Endometrial microvascular endothelial cells (primary cell): Measurements from ENCODE around the gene AIPL1. TPM values are rescaled to one million over a fixed set of nuclear protein-coding genes. Genes with fewer than 3 reads are reported as not detected.

Experiments used
- in situ Hi-C: cut with HindIII; loops from 2 replicates; pipeline ENCODE4 v1.10.0; 2017; ENCODE audit warnings: low sequenced_read_pairs, low pct_unique_long_range_greater_than_20kb; ENCODE audit errors: inconsistent ontology term
- total RNA-seq: library from RNA; depleted of rRNA; stranded (reverse); fragments of >200 nt; gene quantifications from one replicate; pipeline ENCODE4 v1.2.3, GENCODE V29; 2015; ENCODE audit errors: inconsistent ontology term

Gene AIPL1
- total RNA-seq, 1 donor from 2014 or later, result not detected

- in situ Hi-C loops, result no loop called here
Measured at GRCh38 chr17:6453279-6454024, 18.5 kb upstream of the AIPL1 start.

- in situ Hi-C loops, result no loop called here
Measured at GRCh38 chr17:6452471-6453266, 17.7 kb upstream of the AIPL1 start.

- in situ Hi-C loops, result no loop called here
Measured at GRCh38 chr17:6450926-6451832, 16.3 kb upstream of the AIPL1 start.

- in situ Hi-C loops, result no loop called here
Measured at GRCh38 chr17:6449307-6449706, 14.4 kb upstream of the AIPL1 start.

- in situ Hi-C loops, result no loop called here
Measured at GRCh38 chr17:6448473-6448872, 13.6 kb upstream of the AIPL1 start.

- in situ Hi-C loops, result no loop called here
Measured at GRCh38 chr17:6446516-6447100, 11.7 kb upstream of the AIPL1 start.

- in situ Hi-C loops, result no loop called here
Measured at GRCh38 chr17:6444571-6445335, 9.8 kb upstream of the AIPL1 start.

- in situ Hi-C loops, result no loop called here
Measured at GRCh38 chr17:6443692-6444570, 9.0 kb upstream of the AIPL1 start, which contains the start of gene PIMREG. PIMREG (plus strand) TSS chr17:6444455; CDS start chr17:6445111, 656 bp downstream.

GRCh38 chr17:6442775-6443174, 7.9 kb upstream of the AIPL1 start:
- in situ Hi-C loops, result no loop called here

GRCh38 chr17:6439951-6440350, 5.0 kb upstream of the AIPL1 start:
- in situ Hi-C loops, result no loop called here

GRCh38 chr17:6437956-6438355, 3.0 kb upstream of the AIPL1 start:
- in situ Hi-C loops, result no loop called here

GRCh38 chr17:6437466-6437865, 2.5 kb upstream of the AIPL1 start:
- in situ Hi-C loops, result no loop called here

- in situ Hi-C loops, result no loop called here
Measured at GRCh38 chr17:6435968-6436367, 1.0 kb upstream of the AIPL1 start.

GRCh38 chr17:6430769-6431168, 4.2 kb downstream of the AIPL1 start:
- in situ Hi-C loops, result no loop called here

- in situ Hi-C loops, result no loop called here
Measured at GRCh38 chr17:6429266-6429665, 5.7 kb downstream of the AIPL1 start.

- in situ Hi-C loops, result no loop called here
Measured at GRCh38 chr17:6428207-6428965, 6.5 kb downstream of the AIPL1 start.
